CD4-positive, alpha-beta T cell treated with Interleukin-17A for 1 hour (primary cell): ENCODE data around the gene COL23A1.

ENCODE experiments used
- DNase-seq: peaks from one replicate; pipeline ENCODE4 v3.0.0-alpha.2; 2020

COL23A1 gene

DNA sequence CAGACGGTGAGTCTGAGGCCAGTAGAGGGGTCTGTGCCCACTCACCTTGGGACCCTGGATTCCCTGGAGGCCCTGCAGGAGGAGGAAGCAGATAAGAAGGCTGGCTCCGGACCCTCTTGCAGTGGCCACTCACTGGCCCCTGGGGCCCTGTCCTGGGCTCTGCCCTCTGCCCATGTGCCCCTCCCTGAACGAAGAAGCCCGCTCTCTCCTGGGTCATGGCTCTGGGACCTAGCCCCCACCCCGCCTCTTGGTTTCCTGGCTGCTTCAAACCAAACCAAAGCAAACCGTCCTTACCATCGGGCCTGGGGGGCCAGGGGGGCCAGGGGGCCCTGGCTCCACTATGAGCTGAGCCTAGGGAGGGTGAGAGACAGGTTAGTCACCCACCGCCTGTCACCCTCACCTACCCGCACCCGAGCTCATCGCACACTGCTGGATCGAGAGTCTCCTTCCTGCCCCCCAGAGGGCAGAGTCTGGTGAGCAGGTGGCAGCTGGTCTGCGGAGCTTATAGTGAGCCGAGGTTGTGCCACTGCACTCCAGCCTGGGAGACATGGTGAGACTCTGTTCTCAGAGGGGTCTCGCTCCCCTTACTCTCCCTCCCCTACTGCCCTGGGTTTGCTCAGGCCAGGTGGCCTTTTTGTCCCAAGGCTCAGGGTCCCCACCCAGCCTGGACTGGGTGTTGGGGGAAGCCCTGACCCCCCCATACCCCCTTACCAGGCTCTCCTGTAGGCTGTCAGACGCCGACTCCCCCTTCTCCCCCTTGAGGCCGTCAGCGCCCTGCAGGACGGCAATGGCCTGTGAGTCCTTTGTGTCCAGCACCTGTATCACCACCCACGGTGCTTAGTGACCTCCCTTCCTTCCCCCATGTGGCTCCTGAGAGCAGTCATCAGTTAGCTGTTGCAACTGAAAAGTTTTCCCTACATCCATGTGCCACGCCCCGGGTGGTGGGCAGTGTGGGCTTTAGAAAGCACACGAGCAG is 342.4 kb downstream of the COL23A1 start:
- no peak for DNase-seq

DNA sequence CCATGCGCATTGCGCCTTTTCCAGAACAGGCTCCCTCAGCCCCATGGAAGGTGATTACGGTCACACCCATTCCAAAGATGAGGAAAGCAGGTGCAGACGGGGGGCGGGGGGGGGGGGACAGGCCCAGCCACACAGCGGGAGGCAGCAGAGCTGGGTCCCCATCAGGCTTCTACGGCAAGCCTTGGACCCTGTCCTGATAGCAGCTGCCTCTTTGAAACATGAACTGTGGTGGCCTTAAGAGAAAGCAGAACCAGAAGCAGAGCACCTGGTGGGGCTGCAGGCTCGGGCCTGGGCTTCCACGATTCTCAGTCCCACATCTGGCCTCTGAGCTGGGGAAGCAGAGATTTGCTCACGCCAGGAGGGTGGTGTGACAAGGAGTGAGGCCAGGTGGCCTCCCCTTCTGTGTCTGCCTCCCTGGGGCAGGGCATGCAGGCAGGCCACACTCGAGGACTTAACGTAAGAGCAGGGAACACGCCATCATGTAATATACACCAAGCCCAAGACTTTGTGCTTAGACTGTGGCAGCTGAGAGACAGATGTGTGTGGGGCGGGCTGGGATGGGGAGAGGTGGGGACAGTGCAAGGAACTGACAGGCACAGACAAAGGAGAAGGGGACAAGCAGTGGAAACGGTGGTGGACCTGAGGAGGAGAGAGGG is 343.4 kb downstream of the COL23A1 start:
- DNase-seq = no peak

DNA sequence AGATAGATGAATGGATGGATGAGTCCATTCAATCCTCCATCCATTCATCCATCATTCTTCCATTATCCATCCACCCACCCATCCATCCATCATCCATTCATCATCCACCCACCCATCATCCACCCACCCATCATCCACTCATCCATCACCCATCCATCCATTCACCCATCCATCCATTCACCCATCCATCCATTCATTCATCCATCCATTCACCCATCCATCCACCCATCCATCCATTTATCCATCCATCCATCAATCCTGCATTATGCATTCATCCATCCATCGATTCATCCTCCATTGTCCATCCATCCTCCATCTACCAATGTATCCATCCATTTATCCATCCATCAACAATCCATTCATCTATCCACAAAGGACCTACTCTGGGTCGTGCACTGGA is 344.8 kb downstream of the COL23A1 start:
- no peak for DNase-seq

DNA sequence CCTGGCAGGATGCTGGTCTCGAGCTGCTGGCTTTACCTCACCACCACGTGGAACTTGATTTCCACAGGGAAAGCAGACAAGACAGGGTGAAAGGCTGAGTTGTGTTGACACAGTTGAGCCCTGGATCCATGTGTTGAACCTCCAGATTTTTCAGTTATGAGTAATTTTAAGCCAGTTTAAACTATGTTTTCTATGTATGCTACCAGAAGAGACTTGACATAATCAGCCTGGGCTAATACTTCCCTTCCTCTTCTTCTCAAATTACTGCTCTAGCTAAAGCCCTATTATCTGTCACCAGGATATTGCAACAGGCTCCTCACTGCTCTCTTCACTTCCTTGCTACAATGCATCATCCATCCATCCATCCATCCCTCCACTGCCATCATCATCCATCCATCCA is 345.6 kb downstream of the COL23A1 start:
- DNase-seq = no peak

DNA sequence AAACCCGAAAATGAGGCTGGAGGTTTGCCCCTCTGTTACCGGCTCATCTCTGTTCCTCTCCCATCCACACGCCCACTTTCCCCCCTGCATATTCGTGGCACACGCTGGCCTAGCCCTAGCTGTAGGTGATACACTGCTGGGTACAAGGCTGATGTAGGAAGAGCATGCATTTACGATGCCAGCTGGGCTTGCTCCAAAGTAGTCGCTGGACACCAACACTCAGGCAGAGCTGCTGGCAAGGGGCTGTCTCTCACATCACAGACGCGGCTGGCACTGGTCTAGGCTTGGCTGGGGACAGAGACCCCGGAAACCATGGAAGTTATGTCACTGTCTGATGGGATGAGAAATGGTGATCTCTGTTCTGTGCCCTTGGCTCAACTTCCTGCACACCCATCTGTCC is 347.8 kb downstream of the COL23A1 start:
- no peak for DNase-seq

DNA sequence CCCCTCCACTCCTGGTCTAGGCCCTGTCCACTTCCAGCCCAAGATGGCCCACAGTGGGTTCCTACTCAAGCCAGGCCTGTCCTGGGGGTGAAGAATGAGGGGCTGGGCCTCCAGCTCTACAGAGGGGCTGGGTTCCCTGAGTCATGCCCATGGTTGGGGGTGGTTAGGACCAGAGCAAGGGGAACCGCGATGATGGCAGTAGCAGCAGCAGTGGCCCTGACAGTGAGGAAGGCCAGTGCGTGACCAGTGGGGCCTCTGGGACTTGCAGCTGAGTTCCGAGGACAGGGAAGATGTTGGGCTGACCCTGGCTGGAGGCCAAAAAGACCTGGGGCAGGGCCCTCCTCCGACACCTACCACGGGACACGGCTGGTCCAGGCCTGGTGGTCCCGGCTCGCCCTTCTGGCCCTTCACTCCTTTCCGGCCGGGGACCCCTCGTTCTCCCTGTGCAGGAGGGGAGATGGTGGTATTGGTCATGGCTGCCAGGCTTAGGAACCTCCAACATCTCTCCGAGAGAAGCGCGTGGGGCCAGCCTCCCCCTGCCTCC is 348.4 kb downstream of the COL23A1 start:
- no peak for DNase-seq

DNA sequence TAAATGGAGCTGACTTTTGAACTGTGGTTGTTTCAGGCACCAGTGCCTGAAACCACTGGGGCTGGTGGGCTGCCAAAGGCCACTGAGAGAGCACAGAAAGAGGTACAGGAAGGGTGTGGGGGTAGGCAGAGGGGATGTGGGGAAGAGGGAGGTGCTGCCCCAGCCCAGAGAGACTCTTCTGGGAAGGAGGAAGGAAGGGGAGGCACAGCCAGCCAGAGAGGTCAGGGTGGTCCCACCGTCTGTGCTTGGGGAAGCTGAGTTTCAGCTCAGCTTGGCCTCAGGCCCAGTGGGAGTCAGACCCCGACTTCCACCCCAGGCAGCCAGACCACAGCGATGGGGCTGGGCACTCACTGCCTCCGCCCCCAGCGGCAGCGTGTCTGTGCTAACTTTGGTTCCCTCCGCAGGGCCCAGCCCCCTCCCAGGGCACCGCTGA is 348.9 kb downstream of the COL23A1 start:
- DNase-seq = no peak

DNA sequence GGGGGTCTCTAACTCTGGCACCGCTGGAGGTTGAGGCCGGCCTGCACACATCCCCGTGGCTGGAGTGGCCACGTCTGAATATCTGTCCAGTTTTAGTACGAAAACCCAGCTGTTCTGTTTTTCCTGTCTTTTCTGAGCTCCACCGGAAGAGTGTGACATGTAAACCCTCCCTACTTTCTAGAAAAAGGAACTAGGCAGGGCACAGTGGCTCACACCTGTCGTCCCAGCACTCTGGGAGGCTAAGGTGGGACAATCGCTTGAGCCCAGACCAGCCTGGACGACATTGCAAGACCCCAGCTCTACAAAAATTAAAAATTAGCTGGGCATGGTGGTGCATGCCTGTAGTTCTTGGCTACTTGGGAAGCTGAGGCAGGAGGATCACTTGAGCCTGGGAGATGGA is 349.4 kb downstream of the COL23A1 start:
- DNase-seq = no peak

DNA sequence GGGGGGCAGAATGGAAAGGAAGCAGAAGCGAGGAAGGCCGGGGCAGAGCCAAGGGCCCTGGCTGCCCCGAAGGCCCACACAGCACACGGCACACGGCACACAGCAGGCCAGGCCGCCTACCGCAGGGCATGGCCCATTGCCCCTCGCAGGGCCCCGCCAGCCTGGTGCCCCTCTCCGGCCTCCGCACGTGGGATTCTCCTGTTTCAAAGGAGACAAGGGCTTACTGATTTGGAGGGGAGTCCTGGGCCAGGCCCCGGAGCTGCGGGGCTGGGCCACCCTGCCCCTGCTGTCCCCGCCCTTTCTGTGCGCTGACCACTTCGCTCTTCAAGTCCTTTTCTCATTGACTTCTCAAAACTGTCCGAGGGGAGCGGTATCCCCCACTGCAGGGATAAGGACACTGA is 349.9 kb downstream of the COL23A1 start:
- no peak for DNase-seq

DNA sequence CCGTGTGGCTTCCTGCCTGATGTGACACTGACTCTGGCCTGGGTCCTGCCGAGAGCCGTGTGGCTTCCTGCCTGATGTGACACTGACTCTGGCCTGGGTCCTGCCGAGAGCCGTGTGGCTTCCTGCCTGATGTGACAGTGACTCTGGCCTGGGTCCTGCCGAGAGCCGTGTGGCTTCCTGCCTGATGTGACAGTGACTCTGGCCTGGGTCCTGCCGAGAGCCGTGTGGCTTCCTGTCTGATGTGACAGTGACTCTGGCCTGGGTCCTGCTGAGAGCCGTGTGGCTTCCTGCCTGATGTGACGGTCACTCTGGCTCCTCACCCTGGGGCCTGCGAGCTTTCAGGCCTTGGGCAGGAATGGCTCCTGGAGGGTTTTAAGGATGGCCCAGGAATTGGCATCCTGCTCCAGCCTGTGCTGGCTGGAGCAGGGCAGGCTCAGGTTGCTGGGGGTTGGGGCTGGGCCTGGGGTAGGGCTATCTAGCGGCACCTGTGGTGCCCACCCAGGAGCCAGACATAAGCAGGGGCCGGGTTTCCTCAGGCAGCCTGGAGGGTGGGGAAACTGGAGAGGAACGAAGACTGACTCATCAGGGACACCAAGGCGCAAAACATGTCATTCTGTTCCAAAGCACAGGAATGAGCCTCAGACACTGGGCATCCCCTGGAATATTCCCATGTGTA is 350.4 kb downstream of the COL23A1 start:
- peak; percentile 50 for DNase-seq

DNA sequence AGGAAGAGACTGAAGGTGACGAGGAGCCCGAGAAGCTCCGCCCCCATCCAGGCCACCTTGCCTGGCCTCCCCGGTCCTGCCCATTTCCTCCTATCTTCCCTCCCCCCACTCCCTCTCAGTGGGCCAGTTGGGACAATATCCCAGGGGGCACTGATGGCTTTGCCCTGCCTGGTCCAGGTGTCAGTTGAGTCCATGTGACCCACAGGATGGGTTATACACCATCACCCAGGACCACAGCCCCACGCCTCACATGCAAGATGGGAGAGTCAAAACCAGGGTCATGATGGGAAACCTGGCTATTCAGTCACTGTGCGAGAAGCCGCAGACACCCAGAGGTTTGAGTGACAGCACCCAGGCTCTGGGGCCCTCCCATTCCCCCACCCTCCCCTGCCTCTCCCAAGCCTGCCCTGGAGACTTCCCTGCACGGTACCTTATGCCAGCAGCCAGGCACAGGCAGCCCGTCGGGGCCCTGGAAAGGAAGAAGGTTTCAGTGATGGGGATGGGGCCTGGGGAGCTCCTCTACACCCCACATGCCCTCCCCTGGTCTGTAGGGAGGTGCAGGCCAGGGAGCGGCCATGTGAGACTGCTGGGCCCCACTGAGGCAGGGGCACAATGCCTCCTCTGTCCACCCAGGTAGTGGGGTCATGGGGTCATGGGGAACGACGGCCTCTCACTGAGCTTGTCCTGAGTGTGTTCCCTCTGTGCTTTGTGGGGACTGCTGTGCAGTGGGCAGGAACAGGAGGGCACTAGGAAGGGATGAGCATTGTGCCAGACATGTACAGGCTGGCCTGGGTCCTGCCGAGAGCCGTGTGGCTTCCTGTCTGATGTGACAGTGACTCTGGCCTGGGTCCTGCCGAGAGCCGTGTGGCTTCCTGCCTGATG is 351.2 kb downstream of the COL23A1 start:
- DNase-seq = peak; percentile 48

DNA sequence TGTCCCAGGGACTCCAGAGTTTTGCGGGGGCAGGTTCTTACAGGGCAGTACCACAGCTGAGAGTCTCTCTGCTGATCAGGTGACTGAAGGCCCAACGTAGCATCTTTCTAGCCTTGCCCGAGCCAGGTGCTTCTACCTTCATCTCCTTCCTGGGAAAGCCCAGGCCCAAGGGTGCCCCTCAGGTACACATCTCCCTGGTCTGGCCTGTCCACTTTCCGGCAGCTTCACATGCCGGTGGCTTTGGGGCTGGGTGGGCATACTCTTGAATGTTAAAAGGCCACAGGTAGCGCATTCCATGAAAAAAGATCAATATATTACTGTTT is 351.9 kb downstream of the COL23A1 start:
- no peak for DNase-seq

DNA sequence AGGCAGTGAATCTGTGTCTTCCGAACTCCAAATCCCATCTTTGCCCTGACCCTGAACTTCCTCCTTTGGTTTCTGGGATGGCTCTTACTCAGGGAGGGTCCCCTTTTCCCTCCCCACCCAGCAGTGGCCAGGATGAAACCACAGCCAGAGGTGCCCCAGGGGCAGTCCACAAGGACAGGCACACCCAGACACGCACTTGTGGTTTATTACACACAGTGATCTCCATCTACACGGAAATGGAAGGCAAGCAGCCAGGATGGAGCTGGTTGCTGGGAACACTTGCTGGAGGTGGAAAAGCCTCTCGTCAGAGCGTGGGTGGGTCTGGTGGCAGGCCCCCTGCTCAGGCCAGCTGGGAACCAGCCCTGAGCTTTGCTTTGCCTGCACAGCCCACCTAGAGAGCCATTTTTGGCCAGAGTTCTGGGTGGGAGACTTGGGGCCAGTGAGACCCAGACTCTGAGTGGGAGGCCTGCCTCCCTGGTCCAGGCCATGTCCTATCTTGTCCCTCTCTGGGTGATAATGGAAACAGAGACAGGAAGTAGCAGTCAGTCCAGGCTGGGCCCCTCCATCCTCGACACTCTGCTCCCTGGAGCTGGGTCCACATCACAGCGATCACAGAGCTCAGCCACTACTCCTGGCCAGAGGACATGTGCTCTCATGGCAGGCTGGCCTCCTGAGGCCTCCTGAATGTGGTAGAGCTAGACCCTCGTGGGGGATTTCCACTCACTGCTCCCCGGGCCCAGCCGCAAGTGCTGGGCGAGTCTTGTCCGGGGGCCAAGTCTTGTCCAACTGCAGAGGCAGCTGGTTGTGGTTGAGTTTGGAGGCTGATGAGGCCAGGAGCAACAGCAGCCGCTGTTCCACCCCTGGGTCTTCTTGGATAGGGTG is 352.5 kb downstream of the COL23A1 start:
- no peak for DNase-seq

DNA sequence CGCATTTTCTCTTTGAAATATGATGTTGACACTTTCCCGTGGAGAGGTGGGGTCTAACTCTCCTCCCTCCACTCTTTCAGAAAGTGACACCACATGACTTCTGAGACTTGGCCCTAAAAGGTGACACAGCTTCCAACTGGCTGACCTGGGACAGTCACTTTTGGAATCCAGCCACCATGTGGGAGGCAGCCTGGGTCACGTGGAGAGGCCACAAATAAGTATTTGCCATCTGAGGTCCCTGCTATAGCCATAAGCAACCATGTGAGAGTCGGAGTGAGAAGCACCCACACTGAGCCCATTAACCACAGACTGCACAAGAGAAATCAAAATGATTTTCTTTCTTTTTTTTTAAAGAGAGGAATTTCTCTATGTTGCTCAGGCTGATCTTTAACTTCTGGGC is 353.5 kb downstream of the COL23A1 start:
- no peak for DNase-seq

DNA sequence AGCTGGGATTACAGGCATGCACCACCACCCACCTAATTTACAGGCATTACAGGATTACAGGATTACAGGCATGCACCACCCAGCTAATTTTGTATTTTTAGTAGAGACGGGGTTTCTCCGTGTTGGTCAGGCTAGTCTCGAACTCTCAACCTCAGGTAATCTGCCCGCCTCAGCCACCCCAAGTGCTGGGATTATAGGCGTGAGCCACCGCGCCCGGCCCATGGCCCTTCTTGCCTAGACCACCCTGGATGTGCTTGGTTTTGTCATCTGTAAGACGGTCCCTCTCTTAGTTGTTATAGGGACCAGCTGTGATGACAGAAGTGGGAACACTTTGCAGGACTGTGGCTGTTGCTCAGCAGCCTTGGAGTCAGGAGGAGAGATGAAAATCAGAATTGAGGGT is 354.1 kb downstream of the COL23A1 start:
- DNase-seq = no peak

DNA sequence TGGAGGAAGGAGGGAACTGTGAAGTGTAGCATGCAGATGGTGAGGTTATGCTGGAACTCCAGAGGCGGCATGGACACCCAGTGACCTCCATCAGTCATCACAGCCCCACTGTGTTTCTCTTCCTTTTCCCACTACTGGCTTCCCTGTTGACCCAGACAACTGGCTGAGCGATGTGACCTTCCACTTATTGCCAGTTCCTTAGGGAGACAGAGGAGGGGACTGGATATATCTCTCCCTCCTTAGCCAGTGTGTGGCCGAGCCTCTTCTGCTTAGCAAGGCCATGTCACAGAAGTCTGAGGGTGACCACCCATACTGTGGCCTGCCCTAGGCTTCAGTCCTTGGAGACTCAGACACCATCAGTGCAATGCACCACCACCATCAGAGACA is 354.6 kb downstream of the COL23A1 start:
- DNase-seq = no peak

DNA sequence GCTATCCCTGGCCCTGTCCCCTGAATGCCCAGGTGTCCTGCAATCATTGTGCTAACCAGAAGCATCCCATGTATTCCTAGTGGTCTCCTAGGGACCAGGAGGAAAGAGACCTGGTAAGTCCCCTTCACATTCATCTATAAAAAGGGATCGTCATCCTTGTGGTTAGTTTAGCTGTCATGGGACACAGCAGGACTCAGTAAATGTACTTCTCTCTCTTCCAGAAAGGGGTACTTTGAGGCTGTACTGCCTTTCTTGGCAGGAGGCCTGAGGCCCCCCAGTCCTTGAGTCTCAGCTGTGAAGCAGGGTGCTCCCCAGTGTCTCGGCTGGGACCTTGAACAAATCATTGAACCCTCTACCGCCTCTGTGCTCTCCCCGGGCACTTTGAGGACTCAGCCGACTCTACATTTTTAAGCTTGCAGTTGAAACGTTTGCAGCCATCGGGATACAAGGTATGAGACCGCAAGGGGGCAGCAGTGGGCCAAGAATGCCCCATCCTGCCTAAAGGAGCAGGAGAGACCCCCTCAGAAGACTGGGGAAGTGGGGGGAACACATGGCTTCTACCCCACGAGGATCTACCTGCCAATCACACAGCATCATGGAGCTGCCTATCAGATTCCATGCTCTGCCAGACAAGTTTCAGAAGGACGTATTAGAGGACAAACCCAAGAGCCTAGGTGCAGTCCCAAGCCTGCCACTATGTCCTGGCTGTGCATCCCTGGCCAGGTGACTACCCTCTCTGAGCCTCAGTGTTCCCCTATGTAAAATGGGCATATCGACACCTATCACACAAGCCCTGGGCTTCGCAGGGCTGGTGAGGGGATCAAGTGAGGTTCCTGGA is 355.2 kb downstream of the COL23A1 start:
- peak; percentile 77 for DNase-seq

DNA sequence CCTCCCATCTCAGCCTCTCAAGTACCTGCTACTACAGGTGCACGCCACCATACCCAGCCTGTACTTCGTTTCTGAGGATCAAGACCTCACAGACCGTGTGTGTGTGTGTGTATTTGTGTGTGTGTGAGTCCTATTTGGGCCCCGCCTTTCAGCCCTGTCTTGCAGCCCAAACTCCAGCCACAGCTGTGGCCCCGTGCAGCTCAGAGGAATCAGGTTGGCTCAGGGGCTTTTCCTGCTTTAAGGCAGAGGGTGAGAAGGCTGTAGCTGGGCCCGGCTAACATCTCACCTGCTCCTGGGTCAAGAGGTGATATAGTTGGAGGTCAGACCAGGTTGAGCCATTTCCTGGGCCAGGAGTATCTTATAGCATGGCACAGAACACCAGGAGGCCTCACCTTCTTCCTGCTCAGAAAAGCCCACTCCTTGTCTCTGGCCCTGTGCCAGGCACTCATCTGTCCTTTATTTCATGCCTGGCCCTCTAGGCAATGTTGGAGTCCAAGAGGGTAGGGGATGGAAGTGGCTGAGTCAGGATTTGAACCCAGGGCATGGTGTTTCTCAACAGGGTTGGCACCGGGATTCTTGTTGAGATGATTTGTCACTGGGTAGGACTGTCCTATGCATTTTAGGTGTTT is 356.0 kb downstream of the COL23A1 start:
- no peak for DNase-seq

DNA sequence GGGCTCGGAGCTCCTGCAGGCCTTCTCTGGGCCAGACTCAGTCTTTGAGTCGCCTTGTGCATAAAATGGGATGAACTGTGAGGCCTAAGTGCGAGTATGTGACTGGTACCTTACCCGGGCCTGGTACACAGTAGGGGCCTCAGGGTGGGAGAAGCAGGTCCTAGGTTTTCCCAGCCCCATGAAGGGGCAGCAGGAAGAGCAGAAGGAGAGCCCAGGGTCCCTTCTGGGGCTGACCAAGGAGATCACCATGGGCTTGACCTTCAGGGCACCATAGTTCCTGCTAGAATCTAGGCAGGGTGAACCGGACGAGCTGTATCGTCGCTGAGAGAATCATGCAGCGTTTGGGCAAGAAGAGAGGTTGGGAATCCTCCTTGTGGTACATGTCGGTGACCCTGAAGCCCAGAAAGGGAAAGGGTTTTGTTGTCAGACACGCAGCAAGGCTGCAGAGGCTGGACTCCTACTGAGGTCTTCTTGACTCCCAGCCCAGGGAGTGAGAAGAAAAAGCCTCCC is 357.2 kb downstream of the COL23A1 start:
- DNase-seq = no peak
